Mesothelial cell of epicardium (in vitro differentiated cells): ENCODE data around the gene LCNL1. TPM values are rescaled to one million over a fixed set of nuclear protein-coding genes. Genes with fewer than 3 reads are reported as not detected.

ENCODE experiments used
- DNase-seq, 2 experiments: peaks; one replicate each; pipeline ENCODE4 v3.0.0; 2021; ENCODE audit warnings: low spot score in 2 of 2; ENCODE audit not compliant: unreplicated experiment in 2 of 2
- H3K27ac Mint-ChIP-seq: 2 replicates; pipeline ENCODE4 v1.8.0; 2021; ENCODE audit warnings: mixed read lengths
- H3K27me3 Mint-ChIP-seq: 2 replicates; pipeline ENCODE4 v1.8.0; 2021; ENCODE audit warnings: low read depth, mixed read lengths
- H3K36me3 Mint-ChIP-seq: 2 replicates; pipeline ENCODE4 v1.8.0; 2021; ENCODE audit warnings: mixed read lengths
- H3K4me1 Mint-ChIP-seq: 2 replicates; pipeline ENCODE4 v1.8.0; 2021; ENCODE audit warnings: mixed read lengths
- H3K4me3 Mint-ChIP-seq: 2 replicates; pipeline ENCODE4 v1.8.0; 2021; ENCODE audit warnings: mild to moderate bottlenecking, moderate library complexity, mixed read lengths
- H3K9me3 Mint-ChIP-seq: 2 replicates; pipeline ENCODE4 v1.8.0; 2021; ENCODE audit warnings: mixed read lengths
- CTCF ChIP-seq: fragments of 200-600 bp; sonication (generic); IDR thresholded peaks from one replicate; pipeline ENCODE4 v1.5.0; 2021; ENCODE audit warnings: antibody characterized with exemption; ENCODE audit not compliant: unreplicated experiment
- total RNA-seq: library from RNA; stranded (reverse); gene quantifications from 3 replicates; pipeline ENCODE4 v1.2.1, GENCODE V29; 2021

Gene LCNL1
- total RNA-seq, 1 donor from 2014 or later, result 5.5 TPM

- Mint-ChIP-seq H3K4me1 (peaks cover 30% of the 10 kb centered on the region), H3K4me3 (peak overlapping the region; percentile 73)
- DNase-seq, result no peak
Observed at GRCh38 chr9:136994180-136994887, 11.5 kb downstream of the LCNL1 start.

GRCh38 chr9:136994888-136995230 lies 12.1 kb downstream of the LCNL1 start:
- Mint-ChIP-seq H3K4me1 (peaks cover 27% of the 10 kb centered on the region), H3K27me3 (peaks cover 2% of the 10 kb centered on the region), H3K36me3 (no peaks in the 10 kb centered on the region), H3K9me3 (peaks cover 5% of the 10 kb centered on the region), H3K4me3 (no peak overlapping the region), H3K27ac (no peak overlapping the region)
- no peak for TF ChIP-seq CTCF
- no peak for DNase-seq

More at GRCh38 chr9:136994180-136994887, 11.5 kb downstream of the LCNL1 start:
- H3K9me3 Mint-ChIP-seq, result peaks cover 5% of the 10 kb centered on the region
- TF ChIP-seq CTCF, result no peak
- H3K27ac Mint-ChIP-seq, result no peak overlapping the region
- H3K27me3 Mint-ChIP-seq, result peaks cover 2% of the 10 kb centered on the region
- H3K36me3 Mint-ChIP-seq, result no peaks in the 10 kb centered on the region

GRCh38 chr9:136995362-136995761 lies 12.6 kb downstream of the LCNL1 start:
- TF ChIP-seq CTCF, result no peak
- Mint-ChIP-seq H3K4me1 (peaks cover 32% of the 10 kb centered on the region), H3K4me3 (no peak overlapping the region)

GRCh38 chr9:136995772-136996311 lies 13.0 kb downstream of the LCNL1 start:
- no peaks in the 10 kb centered on the region for H3K27me3 Mint-ChIP-seq
- peak overlapping the region; percentile 16 for H3K27ac Mint-ChIP-seq
- no peak for TF ChIP-seq CTCF
- peaks cover under 1% of the 10 kb centered on the region for H3K9me3 Mint-ChIP-seq
- peak overlapping the region; percentile 55 for H3K4me3 Mint-ChIP-seq
- peaks cover 35% of the 10 kb centered on the region for H3K4me1 Mint-ChIP-seq
- H3K36me3 Mint-ChIP-seq, result no peaks in the 10 kb centered on the region
- no peak for DNase-seq

More at GRCh38 chr9:136995362-136995761, 12.6 kb downstream of the LCNL1 start:
- H3K27me3 Mint-ChIP-seq, result no peaks in the 10 kb centered on the region
- H3K9me3 Mint-ChIP-seq, result peaks cover 5% of the 10 kb centered on the region
- H3K27ac Mint-ChIP-seq, result no peak overlapping the region
- H3K36me3 Mint-ChIP-seq, result no peaks in the 10 kb centered on the region
- no peak for DNase-seq

- H3K4me1 Mint-ChIP-seq, result peaks cover 35% of the 10 kb centered on the region
- DNase-seq, result no peak
- peak within 1 kb of the TSS; percentile 16 for H3K27ac Mint-ChIP-seq
- no peaks in the 10 kb centered on the region for H3K9me3 Mint-ChIP-seq
- H3K36me3 Mint-ChIP-seq, result no peaks in the 10 kb centered on the region
- H3K27me3 Mint-ChIP-seq, result no peaks in the 10 kb centered on the region
- H3K4me3 Mint-ChIP-seq, result peak within 1 kb of the TSS; percentile 55
- no peak for TF ChIP-seq CTCF
Observed at GRCh38 chr9:136996361-136997292, 13.8 kb downstream of the LCNL1 start, which contains the start of gene CLIC3. Gene CLIC3 (minus strand): TSS chr9:136996568. CDS start chr9:136996543, 25 bp downstream.
